SH-SY5Y (cell line): Measurements from ENCODE around the gene CSGALNACT2.

Source experiments
- GATA2 ChIP-seq: IDR thresholded peaks from 2 replicates; pipeline ENCODE4 v1.6.1; 2011; ENCODE audit warnings: mild to moderate bottlenecking, low read depth, low read length
- GATA3 ChIP-seq: IDR thresholded peaks from 2 replicates; pipeline ENCODE4 v1.6.1; 2011; ENCODE audit warnings: low read depth, mild to moderate bottlenecking, low read length, moderate library complexity

GRCh38 chr10:43218206-43218950, 80.1 kb downstream of the CSGALNACT2 start:
- TF ChIP-seq GATA2 (no peak), GATA3 (no peak)
